ENCODE data around the gene SLC12A8.

The SLC12A8 gene

DNA sequence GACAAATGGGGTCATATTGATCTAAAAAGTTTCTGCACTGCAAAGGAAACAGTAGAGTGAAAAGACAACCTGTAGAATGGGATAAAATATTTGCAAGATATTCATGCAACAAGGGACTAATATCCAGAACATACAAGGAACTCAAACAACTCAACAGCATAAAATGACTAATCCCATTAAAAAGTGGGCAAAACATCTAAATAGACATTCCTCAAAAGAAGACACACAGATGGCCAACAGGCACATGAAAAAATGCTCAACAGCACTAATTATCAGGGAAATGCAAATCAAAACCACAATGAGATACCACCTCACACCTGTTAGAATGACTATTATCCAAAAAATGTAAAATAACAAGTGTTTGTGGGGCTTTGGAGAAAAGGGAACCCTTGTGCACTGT lies 8.8 kb downstream of the SLC12A8 start:
- H3K9me3 ChIP-seq (ENCODE audit: control insufficient read depth in 2 of 2, low read length in 2 of 2) = no peaks in the 10 kb centered on the region
- no peaks in the 10 kb centered on the region for H3K27me3 ChIP-seq (ENCODE audit: control insufficient read depth in 2 of 2, insufficient read depth in 2 of 2, low read length in 2 of 2)
- no peak overlapping the region for H3K9ac ChIP-seq (ENCODE audit: low read depth in 1 of 2, low read length in 2 of 2)
- H3K4me1 ChIP-seq (ENCODE audit: control insufficient read depth in 2 of 2, insufficient read depth in 2 of 2, low read length in 2 of 2) = peaks cover 0 to 3% of the 10 kb centered on the region in 2 donors
- H3K27ac ChIP-seq (ENCODE audit: low read depth in 2 of 2, low read length in 2 of 2) = no peak overlapping the region
- no peak overlapping the region for H3K4me3 ChIP-seq (ENCODE audit: low read length in 2 of 2)
- no peaks in the 10 kb centered on the region for H3K36me3 ChIP-seq (ENCODE audit: control insufficient read depth in 2 of 2, insufficient read depth in 2 of 2, low read length in 2 of 2)

DNA sequence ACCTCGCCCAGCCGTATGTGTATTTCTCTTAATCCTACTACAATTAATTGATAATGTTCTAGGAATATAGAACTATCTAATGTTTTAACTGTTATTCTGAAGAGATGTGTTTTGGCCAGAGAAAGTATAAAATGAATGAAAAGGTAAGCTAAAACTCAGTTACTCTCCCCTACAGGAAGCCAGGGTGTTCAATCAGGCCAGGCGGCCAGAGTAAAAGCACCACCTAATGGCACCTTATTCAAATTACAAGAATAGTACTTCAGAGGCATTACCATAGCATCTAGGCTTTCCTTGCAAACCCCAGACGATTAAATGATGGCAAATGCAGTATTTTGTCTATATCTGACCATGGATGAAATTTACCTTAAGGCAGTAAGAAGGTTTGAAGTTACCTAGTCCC lies 10.4 kb downstream of the SLC12A8 start:
- H3K27me3 ChIP-seq (ENCODE audit: control insufficient read depth in 2 of 2, insufficient read depth in 2 of 2, low read length in 2 of 2) = no peaks in the 10 kb centered on the region
- H3K9me3 ChIP-seq (ENCODE audit: control insufficient read depth in 2 of 2, low read length in 2 of 2) = no peaks in the 10 kb centered on the region
- H3K4me1 ChIP-seq (ENCODE audit: control insufficient read depth in 2 of 2, insufficient read depth in 2 of 2, low read length in 2 of 2) = no peaks in the 10 kb centered on the region
- no peak overlapping the region for H3K9ac ChIP-seq (ENCODE audit: low read depth in 1 of 2, low read length in 2 of 2)
- H3K36me3 ChIP-seq (ENCODE audit: control insufficient read depth in 2 of 2, insufficient read depth in 2 of 2, low read length in 2 of 2) = no peaks in the 10 kb centered on the region
- no peak overlapping the region for H3K4me3 ChIP-seq (ENCODE audit: low read length in 2 of 2)
- H3K27ac ChIP-seq (ENCODE audit: low read depth in 2 of 2, low read length in 2 of 2) = no peak overlapping the region

DNA sequence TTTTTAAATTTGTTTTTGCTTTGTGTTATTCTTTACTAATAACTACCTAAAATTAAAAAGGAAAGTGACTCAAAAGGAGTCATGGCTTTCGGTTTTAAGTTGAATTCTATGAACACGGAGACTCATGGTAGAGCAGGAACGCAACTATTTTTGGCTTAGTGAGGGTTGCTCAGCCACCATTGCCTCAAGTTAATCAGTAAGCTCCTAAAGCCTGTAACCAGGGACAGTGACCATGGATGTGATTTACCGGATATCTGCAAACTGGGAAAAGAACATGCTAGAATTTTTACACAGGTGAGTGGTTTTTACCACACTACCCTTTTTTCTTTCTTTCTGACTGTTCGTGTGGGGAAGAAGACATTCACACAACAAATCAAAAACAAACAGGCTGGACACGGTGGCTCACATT lies 11.8 kb downstream of the SLC12A8 start:
- Histone ChIP-seq H3K4me3 (ENCODE audit: low read length in 2 of 2) (no peak overlapping the region), H3K4me1 (ENCODE audit: control insufficient read depth in 2 of 2, insufficient read depth in 2 of 2, low read length in 2 of 2) (no peaks in the 10 kb centered on the region), H3K9me3 (ENCODE audit: control insufficient read depth in 2 of 2, low read length in 2 of 2) (no peaks in the 10 kb centered on the region), H3K9ac (ENCODE audit: low read depth in 1 of 2, low read length in 2 of 2) (no peak overlapping the region), H3K27ac (ENCODE audit: low read depth in 2 of 2, low read length in 2 of 2) (no peak overlapping the region), H3K36me3 (ENCODE audit: control insufficient read depth in 2 of 2, insufficient read depth in 2 of 2, low read length in 2 of 2) (no peaks in the 10 kb centered on the region), H3K27me3 (ENCODE audit: control insufficient read depth in 2 of 2, insufficient read depth in 2 of 2, low read length in 2 of 2) (no peaks in the 10 kb centered on the region)

DNA sequence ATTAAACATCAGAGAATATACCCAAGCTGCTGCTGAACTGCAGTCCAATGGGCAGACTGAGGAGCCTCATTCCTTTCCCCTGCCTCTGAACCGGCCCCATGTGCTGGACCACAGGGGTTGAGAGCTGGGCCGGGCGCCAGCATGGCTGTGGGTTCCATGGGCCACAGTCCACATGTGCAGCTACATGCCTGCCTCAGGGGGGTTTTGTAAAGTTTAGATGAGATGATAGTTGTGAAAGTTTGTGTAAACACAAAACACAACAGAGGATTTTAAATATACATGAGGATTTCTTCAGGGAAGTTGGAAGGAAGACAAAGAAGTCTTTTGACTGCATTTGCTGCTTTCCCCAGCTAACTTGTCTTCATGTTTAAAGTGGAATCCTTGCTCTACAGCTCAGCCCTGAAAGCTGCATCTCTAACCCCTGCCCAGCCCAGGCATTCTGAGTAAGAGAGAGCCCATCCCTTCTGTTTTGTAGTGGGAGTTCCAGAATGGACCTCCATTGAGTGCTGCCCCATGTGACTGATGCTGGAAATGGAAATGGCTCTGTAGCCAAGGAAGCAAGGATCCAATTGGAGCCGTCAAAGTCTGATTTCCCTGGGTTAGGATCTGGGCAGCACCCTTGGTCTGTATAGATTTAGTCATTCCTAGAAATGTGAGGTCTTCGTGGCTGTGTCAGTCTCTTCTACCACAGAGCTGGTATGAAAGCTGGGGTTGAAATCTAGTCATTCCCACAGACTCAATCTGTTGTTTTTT lies 17.5 kb downstream of the SLC12A8 start:
- H3K36me3 ChIP-seq (ENCODE audit: control insufficient read depth in 2 of 2, insufficient read depth in 2 of 2, low read length in 2 of 2) = no peaks in the 10 kb centered on the region
- H3K4me3 ChIP-seq (ENCODE audit: low read length in 2 of 2) = no peak overlapping the region
- H3K9me3 ChIP-seq (ENCODE audit: control insufficient read depth in 2 of 2, low read length in 2 of 2) = no peaks in the 10 kb centered on the region
- no peak overlapping the region for H3K27ac ChIP-seq (ENCODE audit: low read depth in 2 of 2, low read length in 2 of 2)
- no peaks in the 10 kb centered on the region for H3K4me1 ChIP-seq (ENCODE audit: control insufficient read depth in 2 of 2, insufficient read depth in 2 of 2, low read length in 2 of 2)
- H3K27me3 ChIP-seq (ENCODE audit: control insufficient read depth in 2 of 2, insufficient read depth in 2 of 2, low read length in 2 of 2) = no peaks in the 10 kb centered on the region
- no peak overlapping the region for H3K9ac ChIP-seq (ENCODE audit: low read depth in 1 of 2, low read length in 2 of 2)

DNA sequence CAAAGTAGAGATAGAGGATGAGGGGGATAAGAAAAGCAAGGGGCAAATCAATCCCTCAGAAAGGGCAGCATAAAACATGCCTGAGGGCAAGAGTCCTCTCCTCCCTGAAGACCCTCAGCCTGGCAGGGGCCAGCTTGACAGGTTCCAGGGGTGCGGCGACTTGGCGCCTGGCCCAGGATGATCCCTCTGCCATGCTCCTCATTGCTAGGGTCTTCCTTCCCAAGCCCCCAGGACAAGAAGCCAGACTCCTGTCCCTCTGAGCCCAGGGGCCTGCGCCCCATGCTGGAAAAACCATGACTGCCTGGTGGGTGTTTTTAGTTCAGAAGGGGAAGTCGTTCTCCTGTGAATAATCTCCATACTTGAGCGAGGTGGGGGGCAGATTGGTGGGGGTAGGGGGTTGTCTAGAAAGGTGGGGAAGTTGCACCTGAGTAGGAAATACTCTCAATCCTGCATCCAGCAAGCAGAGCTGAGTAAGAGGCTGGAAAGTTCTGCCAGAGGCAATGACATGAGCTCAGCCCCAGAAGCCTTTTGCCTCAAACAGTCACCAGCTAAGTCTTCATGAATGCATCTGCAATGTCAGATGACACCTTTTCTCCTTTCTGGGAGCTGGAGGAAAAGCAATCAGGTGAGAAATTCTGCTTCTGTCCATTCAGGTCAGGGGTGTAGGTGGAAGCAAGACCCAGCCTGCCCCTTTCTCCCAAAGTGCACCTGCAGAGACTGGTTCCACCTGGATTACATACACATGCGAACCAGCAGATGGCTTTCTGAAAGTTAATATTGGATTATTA lies 18.3 kb downstream of the SLC12A8 start:
- H3K27me3 ChIP-seq (ENCODE audit: control insufficient read depth in 2 of 2, insufficient read depth in 2 of 2, low read length in 2 of 2) = no peaks in the 10 kb centered on the region
- H3K9me3 ChIP-seq (ENCODE audit: control insufficient read depth in 2 of 2, low read length in 2 of 2) = no peaks in the 10 kb centered on the region
- no peaks in the 10 kb centered on the region for H3K36me3 ChIP-seq (ENCODE audit: control insufficient read depth in 2 of 2, insufficient read depth in 2 of 2, low read length in 2 of 2)
- H3K9ac ChIP-seq (ENCODE audit: low read depth in 1 of 2, low read length in 2 of 2) = no peak overlapping the region
- H3K27ac ChIP-seq (ENCODE audit: low read depth in 2 of 2, low read length in 2 of 2) = no peak overlapping the region
- H3K4me1 ChIP-seq (ENCODE audit: control insufficient read depth in 2 of 2, insufficient read depth in 2 of 2, low read length in 2 of 2) = no peaks in the 10 kb centered on the region
- no peak overlapping the region for H3K4me3 ChIP-seq (ENCODE audit: low read length in 2 of 2)

DNA sequence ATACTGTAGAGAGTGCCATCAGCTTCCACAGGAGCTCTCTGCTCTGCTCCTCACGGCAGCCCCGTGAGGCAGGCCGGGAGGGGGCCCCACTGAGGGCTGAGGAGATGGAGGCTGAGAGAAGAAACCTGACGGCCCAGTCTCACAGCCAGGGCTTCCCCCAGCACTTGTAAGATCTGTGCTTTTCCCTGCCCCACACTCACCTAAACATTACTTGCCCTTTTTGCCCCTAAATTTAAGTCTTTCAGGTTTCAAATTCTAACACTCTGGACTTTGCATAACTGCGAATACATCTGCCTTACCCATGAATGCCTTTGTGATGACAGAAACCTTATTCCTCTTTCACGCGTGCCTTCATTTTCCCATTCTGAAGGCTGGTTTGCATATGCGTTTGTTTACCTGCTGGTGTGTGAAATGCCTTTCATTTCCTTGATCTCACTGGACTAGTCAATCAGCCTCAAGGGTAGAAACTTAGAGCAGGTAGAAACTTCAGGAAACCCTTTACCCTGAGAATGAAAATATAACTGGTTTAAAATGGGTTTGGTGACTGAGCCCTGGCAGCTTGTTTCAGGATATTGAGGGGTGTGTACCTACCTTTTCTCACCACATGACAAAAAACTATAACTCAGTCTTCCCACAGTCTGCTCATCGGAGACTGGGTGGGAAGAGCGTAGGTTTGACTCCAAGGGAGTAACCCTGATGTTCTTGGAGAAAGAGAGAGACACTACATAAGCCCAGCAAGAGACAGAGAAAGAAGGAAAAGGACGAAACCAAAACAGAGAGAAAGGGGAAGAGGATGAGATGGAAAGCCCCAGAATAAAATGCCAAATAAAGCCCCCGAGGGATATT lies 20.1 kb downstream of the SLC12A8 start:
- Histone ChIP-seq H3K4me3 (ENCODE audit: low read length in 2 of 2) (no peak overlapping the region), H3K36me3 (ENCODE audit: control insufficient read depth in 2 of 2, insufficient read depth in 2 of 2, low read length in 2 of 2) (peaks cover 0 to 6% of the 10 kb centered on the region in 2 donors), H3K4me1 (ENCODE audit: control insufficient read depth in 2 of 2, insufficient read depth in 2 of 2, low read length in 2 of 2) (no peaks in the 10 kb centered on the region), H3K27me3 (ENCODE audit: control insufficient read depth in 2 of 2, insufficient read depth in 2 of 2, low read length in 2 of 2) (no peaks in the 10 kb centered on the region), H3K9me3 (ENCODE audit: control insufficient read depth in 2 of 2, low read length in 2 of 2) (no peaks in the 10 kb centered on the region), H3K9ac (ENCODE audit: low read depth in 1 of 2, low read length in 2 of 2) (no peak overlapping the region), H3K27ac (ENCODE audit: low read depth in 2 of 2, low read length in 2 of 2) (no peak overlapping the region)

DNA sequence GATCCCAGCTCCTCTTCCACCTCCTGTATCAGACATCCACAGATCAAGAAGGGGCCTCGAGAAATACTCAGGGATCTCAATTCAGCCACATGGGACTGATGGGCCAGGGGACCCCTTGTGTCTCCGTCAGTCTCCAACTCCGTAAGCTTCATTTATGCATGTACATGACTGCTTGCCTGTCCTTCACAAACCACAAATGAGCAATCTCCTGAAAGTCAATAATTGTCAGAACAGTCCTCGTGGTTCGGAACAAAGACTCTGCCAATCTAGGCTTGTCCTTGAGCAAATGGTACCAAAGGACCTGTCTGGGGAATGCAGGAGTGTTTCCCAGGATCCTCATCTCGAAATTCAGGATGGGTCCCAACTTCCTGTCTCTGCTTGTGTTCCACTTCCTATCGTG lies 20.8 kb downstream of the SLC12A8 start:
- Histone ChIP-seq H3K27me3 (ENCODE audit: control insufficient read depth in 2 of 2, insufficient read depth in 2 of 2, low read length in 2 of 2) (no peaks in the 10 kb centered on the region), H3K36me3 (ENCODE audit: control insufficient read depth in 2 of 2, insufficient read depth in 2 of 2, low read length in 2 of 2) (peaks cover 0 to 6% of the 10 kb centered on the region in 2 donors), H3K27ac (ENCODE audit: low read depth in 2 of 2, low read length in 2 of 2) (no peak overlapping the region), H3K9me3 (ENCODE audit: control insufficient read depth in 2 of 2, low read length in 2 of 2) (no peaks in the 10 kb centered on the region), H3K9ac (ENCODE audit: low read depth in 1 of 2, low read length in 2 of 2) (no peak overlapping the region), H3K4me1 (ENCODE audit: control insufficient read depth in 2 of 2, insufficient read depth in 2 of 2, low read length in 2 of 2) (no peaks in the 10 kb centered on the region), H3K4me3 (ENCODE audit: low read length in 2 of 2) (no peak overlapping the region)

DNA sequence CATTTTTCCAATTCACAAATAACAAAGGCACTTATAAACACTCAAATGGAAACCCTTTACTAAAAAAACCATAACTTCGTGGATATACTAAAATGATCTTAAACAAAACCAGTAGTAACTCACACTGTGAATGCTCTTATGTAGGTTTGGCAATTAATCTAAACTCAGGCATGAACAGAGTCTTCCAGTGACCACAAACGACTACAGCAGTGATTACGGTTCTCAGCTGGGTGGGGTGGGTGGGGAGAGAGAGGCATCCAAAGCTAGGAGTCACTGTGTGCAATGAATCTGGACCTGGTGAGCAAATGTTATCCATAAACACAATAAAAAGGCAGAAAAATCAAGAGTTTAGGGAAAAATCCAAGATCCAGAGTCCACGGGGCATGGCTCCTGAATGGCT lies 21.3 kb downstream of the SLC12A8 start:
- H3K4me3 ChIP-seq (ENCODE audit: low read length in 2 of 2) = no peak overlapping the region
- no peaks in the 10 kb centered on the region for H3K27me3 ChIP-seq (ENCODE audit: control insufficient read depth in 2 of 2, insufficient read depth in 2 of 2, low read length in 2 of 2)
- no peaks in the 10 kb centered on the region for H3K4me1 ChIP-seq (ENCODE audit: control insufficient read depth in 2 of 2, insufficient read depth in 2 of 2, low read length in 2 of 2)
- no peak overlapping the region for H3K9ac ChIP-seq (ENCODE audit: low read depth in 1 of 2, low read length in 2 of 2)
- H3K36me3 ChIP-seq (ENCODE audit: control insufficient read depth in 2 of 2, insufficient read depth in 2 of 2, low read length in 2 of 2) = peaks cover 0 to 6% of the 10 kb centered on the region in 2 donors
- H3K27ac ChIP-seq (ENCODE audit: low read depth in 2 of 2, low read length in 2 of 2) = no peak overlapping the region
- no peaks in the 10 kb centered on the region for H3K9me3 ChIP-seq (ENCODE audit: control insufficient read depth in 2 of 2, low read length in 2 of 2)

DNA sequence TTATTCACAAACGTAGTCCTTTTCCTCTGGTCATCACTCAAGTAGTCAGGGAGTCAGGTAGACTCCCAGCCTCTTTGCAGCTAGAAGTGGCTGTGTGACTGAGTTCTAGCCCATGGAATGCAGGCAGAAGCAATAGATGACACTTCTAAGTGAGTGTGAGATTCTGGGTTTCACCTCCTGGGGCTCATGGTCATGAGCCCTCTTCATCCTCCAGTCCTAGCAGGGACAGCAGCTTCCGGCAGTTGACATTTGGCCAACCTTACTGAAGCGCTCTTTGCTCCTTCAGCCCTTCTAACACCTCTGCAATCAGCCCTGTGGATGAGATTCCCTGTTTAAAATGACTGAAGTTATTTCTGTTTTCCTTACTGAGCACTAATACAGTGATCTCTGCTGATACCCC lies 21.8 kb downstream of the SLC12A8 start:
- no peak overlapping the region for H3K9ac ChIP-seq (ENCODE audit: low read depth in 1 of 2, low read length in 2 of 2)

More for the DNA sequence above, 21.8 kb downstream of the SLC12A8 start:
- H3K4me1 ChIP-seq (ENCODE audit: control insufficient read depth in 2 of 2, insufficient read depth in 2 of 2, low read length in 2 of 2) = peaks cover 0 to 4% of the 10 kb centered on the region in 2 donors
- H3K36me3 ChIP-seq (ENCODE audit: control insufficient read depth in 2 of 2, insufficient read depth in 2 of 2, low read length in 2 of 2) = peaks cover 0 to 6% of the 10 kb centered on the region in 2 donors
- H3K27me3 ChIP-seq (ENCODE audit: control insufficient read depth in 2 of 2, insufficient read depth in 2 of 2, low read length in 2 of 2) = no peaks in the 10 kb centered on the region
- H3K27ac ChIP-seq (ENCODE audit: low read depth in 2 of 2, low read length in 2 of 2) = no peak overlapping the region
- no peaks in the 10 kb centered on the region for H3K9me3 ChIP-seq (ENCODE audit: control insufficient read depth in 2 of 2, low read length in 2 of 2)
- no peak overlapping the region for H3K4me3 ChIP-seq (ENCODE audit: low read length in 2 of 2)

Data from mucosa of rectum (tissue), 2 donors.